HG03060 (cell line): ENCODE results near the gene DCBLD2.

Experiments used
- ATAC-seq: cut with Tn5 transposase; IDR thresholded peaks from one replicate; pipeline ENCODE4 v1.9.1; 2021; ENCODE audit warnings: low read depth, moderate number of reproducible peaks; ENCODE audit not compliant: unreplicated experiment

DCBLD2 gene

DNA sequence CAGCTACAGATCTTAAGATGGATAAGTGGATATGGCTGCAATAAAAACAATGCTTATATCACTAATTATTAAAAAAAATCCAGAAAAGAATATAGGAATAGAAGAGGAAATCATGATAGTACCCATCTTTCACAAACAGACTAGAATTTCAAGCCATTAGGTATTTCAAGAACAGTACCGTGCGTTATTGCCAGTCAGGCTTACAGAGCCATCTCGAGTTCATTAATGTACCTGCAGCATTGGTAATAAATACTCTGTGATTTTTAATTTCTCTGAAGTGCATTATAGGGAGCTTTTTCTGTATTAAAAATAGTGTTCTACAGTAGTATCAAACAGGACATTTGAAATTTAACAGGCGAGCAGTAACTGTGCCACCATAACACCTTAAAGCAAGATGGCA lies 102.7 kb downstream of the DCBLD2 start:
- no peak for ATAC-seq

DNA sequence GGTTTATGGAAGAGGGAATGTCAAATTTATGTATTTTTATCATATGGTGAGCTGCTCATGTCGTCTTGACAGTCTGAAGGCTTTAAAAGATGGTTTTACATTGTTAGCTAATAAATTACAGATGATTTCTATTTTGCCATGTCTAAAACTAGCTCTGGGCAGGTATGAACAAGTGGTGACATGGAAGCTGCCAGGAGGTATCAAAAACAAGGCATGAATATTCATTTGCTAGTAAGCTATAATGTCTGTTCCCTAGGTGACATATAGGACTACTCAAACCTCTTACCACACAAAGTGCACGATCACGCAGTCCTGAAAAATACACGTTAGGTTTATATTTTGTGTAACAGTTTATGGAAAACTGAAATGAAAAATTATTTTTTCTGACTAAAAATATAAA lies 103.6 kb downstream of the DCBLD2 start:
- no peak for ATAC-seq

DNA sequence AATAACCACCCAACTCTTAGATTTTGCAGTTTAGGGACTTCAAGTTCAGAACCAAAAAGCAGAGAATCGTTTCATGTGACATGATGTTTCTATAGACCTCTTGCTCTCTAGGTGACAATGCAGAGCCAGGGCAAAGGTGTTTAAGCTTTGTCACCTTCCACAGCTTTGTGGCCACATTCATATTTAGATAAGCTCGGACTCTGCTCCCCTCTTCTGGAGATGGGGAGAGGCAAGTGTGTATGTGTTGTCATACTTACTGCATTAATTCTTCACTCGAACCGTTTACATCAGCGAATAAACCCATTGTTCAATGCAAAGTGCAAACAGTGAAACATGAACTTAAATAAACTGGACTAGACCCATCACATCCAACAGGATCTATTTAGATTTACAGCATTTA lies 105.2 kb downstream of the DCBLD2 start:
- ATAC-seq = no peak

DNA sequence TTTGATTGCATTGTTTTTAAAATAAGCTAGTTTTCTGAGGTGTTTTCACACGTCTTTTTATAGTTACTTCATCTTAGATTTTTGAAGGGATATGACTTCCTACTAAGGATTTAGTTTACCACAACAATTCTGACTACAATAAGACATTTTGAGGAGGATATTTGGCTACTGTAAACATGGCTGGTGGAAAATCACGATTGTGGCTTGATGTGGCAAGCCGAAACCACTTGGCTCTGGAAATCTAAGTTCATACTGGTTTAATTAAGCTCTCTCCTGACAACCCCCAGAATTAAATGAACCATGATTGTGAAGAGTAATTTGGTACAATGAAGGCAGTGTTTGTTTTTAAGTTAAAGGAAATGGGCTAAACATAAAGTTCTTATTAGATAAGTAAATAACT lies 107.5 kb downstream of the DCBLD2 start:
- ATAC-seq = no peak

DNA sequence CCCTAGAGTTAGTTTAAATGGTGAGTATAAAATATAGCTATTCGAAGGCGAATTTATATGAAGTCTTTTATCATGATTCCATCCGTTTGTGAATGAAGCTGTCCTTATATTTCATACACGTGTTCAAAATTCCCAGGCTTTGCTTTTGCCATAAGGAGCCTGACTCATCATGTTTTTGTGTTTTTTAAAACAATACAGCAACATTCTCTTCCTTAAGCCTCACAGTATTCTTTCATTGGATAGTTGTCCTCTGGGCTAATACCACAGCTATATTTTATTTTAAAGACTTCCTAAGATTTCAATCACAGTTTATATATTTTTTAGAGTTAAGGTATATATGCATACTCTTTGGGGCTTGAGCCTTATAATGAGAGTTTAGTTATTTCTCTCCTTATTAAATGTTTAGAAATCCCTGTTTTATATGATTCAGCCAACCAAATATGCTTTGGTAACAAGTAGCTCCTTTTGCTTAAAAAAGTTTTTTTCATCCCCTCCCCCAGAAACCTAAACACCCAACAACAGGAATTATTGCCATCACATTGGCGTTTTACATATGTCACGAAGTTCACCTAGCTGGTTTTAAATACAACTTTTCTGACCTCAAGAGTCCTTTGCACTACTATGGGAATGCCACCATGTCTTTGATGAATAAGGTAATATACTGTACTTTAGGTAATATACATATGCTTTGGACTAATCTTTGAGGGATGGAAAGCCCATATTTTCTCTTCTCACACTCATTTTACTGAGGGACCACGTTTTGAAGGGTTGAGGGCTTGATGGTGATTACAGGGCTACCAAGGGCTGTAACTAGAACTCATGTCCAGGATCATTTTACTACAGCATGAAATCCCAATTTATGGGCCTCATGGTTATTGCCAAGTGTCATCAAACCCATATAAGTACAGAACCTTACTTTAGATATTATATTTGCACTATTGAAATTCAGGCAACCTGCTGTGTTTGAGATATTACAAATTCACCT lies 109.9 kb downstream of the DCBLD2 start:
- ATAC-seq = no peak

DNA sequence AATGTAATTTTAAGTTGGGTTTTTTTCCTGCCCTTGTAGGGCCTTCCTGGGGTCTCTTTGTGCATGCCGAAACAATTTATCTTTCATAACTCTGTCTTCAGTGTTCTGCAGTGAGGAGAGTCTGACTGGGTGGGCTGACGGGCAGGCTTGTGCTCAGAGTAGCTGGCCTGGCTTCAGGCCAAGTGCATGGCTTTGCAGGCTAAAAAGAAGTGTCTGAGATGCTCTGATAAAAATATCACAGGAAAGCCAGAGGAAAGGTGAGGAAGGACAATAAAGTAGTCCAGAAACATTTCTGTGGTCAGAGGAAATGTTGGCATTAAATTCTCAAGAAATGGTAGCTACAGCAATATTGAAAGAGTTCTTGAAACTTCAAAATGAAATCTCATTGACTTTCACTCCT lies 112.8 kb downstream of the DCBLD2 start:
- no peak for ATAC-seq

DNA sequence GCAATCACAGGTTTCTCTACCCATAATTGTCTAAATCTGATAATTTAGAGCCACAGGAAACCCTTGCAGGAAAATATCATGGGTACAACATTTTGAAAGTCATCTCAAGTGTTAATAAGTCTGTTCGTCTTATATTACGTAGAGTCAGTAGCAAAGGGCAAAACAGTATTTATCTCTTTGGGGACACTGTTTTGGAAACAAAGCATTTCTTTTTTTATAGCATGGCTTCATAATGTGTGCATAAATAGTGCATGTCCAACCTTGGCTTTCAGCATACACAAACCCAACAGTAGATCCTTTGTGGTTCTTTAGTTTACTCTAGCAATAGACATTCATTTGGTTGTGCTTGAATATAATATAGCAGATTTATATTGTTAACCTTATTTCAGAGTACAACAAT lies 114.3 kb downstream of the DCBLD2 start:
- ATAC-seq = no peak

DNA sequence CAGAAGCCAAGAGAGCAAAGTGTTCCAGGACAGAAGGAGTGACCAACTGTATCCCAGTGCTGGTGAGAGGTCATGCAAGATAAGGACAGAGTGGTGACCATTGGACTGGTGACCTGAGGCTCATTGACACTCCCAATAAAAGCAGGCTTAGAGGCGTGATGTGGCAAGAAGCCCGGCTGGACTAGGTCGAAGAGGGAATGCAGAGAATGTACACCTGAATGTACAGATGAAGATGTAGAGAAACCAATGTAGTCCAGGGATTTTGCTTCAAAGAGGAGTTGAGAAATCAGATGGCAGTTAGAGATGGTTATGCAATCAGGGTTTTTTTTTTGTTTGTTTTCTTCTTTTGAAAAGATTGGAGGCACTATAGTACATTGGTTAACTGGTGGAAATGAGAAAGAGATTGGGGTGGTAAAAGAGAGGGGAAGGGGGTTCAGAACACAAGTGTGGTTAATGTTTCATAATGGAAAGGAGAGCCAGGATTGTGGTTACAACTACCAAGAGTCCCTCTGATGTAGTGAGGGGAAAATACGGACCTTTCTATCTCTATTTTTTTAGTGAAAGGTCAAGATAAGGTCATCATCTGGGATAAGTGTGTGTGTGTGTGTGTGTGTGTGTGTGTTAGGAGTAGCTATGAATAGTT lies 115.0 kb downstream of the DCBLD2 start:
- ATAC-seq = no peak

DNA sequence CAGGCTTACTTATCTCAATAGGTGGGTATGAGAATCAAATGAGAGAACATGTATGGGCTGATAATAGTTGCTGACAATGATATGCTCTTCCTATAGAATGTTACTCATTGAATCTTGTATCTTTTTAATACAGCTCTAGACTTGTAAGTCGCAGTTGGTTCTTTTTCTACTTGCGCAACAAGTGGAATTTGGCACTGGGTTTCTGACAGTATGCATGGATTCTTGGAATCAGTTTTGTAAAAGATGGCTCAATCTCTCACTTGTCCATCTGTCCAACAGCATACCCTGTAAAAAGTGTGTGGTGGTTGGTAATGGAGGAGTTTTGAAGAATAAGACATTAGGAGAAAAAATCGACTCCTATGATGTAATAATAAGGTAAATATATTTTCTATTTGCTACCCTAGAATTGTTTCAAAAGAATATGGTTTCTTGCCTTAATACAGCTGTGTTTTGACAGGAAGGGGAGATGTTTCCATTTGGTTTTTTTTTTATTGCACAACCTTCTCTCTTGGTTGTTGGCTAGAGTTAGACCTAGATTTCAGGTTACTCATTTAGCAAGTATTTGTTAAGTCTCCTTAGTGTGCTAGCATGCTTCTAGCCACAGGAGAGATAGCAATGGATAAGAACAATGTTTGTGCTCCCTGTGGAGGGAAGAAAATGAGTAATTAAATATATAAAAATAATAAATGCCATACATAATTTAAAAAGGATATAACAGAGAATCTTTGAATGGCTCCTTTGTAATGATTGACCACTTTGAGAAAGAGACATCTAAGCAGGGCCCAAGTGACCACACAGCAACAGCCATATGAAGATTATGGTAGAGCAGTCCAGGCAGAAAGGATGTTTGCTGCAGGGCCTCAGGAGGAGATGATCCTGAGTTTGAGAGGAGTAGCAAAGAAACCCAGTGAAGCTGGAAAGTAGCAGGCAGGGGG lies 116.6 kb downstream of the DCBLD2 start:
- ATAC-seq = no peak

DNA sequence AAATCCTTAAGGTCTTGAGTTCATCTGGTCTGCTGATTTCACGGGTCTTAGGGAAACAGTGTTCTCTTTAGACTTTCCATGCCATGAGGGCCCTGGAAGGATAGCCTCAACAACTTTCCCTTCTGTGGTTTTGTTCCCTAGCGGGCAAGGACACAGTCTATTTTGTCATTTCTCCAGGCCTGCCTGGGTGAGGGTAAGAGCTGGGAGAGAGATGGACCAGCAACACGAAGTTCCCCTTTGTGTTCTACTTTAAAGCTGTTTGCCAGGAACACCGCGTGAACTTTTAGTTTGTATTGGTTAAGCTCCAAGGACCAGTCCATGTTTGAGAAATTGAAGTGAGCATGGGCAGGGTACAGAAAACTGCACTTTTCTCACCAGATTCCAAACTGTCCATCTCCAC lies 117.5 kb downstream of the DCBLD2 start:
- no peak for ATAC-seq

DNA sequence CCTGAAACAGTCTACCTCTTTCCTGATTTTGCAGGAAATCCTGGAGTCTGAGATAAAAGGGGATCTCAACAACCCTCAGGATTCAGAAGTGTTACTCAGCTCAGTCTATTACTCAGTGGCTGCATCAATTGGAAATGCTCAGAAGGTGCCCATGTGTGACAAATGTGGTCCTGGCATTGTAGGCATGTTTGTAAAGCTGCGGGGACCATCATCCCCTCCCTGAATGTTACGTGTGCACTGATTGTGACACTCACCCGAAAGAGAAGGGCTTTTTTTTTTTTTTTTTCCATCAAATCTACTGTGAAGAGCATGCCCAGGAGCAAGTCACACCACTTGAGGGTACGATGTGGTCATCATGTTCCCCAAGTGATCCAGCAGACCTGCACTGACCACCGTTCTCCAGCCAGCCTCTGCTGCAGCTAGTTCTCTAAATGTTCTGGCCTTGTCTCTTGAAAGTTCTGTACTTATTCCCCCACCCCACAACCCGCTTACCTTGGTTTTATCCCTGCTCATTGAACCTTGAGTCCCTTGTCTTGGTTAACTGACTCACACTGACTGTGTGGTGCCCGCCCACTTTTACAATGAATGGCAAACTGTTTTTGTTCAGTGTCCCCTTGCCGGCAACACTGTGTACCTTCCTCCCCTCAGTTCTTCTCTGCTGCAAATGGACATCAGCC lies 118.5 kb downstream of the DCBLD2 start:
- ATAC-seq = peak; percentile 50

DNA sequence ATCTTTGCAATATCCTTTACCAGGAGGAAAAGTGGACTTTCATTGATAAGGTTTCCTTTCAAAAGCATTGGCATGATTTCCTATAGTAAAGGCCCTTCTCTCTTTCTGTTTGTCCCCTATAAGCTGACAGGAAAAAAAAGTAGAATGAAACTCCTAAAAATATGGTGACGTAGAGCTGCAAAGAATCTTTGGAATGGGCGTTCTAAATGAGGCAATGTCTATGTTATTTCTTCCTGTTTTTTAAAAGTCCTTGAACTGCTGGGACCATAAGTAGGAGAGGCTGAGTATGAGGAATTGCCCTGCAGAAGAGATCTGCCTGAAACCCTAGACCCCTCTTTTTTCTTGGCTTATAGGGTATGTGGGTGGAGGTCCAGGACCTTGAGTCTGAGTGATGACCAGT lies 121.2 kb downstream of the DCBLD2 start:
- ATAC-seq = no peak

DNA sequence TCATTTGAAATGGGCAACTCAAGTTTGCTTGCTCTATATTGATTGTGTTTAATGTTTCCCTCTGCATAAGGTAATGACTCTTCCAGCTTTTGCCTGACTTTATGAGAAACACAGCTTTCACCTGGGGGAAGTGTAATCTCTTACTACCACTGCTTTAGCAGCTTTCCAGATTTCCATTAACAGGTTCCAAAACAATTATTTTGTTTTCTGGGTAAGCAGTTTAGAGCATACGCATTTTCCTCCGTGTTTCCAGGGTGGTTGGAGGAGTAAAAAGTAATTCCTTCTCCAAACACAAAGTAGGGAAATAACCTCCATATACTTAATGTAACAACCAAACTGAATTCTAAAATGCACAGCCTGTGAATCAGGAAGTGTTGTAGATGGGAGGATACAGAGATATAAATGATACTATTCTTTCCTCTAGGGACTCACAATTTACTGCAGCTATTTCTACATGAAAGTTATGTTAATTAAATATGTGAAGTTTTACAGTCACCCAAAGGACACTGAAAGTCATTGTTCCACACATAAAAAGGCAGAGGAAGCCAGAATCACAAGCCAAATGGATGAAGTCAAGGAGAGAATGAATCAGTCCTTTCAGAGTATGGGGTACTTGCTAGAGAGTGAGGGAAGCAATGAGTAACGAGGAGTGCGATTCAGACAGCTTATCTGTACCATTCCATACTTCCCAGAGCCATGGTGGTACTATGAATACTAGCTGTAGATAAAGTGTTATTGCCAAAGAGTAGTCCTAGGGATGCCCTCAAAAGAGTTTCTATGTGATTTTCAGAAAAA lies 121.8 kb downstream of the DCBLD2 start:
- ATAC-seq = no peak

DNA sequence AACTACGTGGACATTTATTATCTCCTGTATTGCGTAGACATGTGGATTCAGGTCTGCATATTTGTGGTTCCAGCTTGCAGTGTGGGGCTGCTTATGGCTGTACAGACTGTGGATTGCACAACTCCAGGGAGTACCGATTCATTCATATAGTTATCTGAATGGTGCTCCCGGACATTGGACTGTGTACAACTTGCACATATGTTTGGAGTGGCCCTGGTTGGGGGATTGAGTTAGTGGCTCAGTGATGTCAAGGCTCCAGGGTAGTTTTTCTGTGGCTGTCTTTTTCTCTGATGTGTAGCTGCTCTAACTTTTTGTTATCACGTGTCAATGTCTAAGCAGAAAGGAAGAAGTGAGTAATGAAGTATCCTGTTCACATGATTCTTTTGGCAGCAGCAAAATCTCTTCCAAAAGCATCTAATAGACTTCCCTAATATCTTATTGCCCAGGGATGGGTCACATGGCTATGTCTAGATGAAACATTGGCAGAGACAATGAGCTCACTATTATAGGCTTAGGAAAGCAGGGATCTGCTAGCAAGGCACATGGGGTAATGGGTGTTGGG lies 122.6 kb downstream of the DCBLD2 start:
- no peak for ATAC-seq

DNA sequence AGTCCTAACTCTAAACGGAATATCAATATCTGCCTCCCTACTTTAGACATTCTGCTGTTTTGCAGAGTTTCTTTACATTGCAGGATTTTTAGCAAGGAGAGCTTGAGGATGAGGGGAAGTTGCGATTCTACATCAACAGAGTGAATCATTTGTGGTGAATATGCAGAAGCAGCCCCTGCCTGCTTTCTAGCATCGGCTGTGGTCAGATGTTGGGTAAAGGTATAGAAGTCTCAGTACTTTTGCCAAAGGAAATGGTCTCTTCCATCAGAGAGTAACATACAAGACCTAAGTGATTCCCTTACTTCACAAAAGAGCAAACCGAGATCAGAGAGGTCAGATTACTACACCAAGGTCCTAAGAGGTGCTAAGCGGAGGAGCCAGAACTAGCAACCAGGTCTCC lies 123.1 kb downstream of the DCBLD2 start:
- ATAC-seq = no peak

DNA sequence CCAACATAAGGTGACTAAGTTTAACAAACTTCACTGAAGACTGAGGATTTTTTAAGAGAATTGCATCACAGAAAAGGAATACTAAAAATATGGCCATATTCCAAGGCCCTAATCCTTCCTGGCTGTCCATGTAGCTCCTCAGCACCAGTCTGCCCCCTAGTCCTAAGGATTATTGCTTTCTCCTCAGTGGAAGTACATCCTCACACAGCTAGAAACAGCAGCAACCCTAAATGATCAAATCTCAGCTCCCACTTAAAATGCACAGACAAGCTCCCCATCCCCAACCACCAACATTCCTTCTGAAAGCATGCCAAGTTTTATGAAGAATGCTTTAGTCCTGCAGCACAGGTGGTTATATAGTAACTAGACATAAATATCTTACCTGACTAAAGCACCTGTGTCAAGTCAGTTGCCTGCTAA lies 123.7 kb downstream of the DCBLD2 start:
- no peak for ATAC-seq

DNA sequence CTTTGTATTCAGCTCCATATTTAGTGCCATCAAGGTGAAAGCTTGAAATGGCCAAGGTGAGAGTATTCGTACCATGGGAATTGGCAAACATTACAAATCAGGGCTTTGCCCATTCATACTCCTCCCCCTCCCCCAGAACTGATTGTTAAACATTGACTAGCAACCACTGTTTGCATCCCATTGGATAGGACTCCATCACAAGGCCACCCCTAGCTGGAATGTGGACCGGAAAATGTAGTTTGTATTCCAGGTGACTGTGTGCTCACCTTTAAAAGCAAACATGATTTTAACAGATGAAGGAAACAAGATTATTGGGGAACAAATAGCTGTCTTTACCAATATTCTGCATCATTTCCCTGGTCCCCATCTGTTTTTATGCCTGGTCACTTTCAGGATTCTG lies 124.2 kb downstream of the DCBLD2 start:
- no peak for ATAC-seq

DNA sequence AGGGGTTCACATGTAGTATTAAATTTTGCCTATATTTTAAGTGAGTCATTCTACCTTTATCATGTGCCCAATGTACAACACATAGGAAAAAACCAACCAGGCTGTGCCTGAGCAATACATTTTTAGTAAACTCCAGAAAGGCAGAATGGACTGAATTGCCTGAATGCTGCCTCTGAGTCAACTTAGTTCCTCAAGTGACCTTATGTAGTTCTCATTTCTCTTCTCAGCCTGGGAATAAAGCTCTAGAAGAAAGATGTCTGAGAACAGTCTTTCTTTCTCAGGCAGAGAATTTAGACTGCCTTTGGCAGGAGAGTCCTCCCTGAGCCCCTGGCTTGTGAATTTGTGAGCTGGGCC lies 125.4 kb downstream of the DCBLD2 start:
- no peak for ATAC-seq

DNA sequence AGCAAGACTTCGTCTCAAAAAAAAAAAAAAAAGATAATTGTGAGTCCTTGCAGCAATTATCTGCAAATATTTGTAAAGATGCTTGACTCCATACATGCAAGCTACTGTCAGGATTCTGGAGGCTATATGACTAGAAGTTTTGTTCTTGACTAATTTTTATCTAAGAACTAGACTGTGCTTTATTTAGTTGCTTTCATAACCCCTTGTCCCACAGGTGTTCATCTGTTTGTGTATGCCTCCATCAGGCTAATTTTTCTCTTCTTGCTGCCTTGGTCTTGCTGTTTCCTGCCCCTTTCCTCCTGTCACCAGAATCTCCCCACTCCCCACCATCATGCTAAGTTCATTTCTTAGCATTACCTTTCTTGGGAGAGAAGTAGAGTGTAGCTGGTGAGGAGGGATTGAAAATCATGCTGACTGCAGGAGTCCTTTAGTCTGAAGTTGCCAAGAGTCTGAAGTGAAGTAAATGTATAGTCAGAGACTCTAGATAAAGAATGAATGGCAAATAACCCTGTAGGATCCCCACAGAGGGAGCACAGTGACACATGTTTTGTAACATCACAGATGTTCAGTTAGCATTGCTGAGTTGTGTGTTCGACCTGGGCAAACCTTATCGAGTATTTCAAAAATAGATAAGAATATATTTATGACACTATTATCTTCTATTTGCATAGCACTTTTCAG lies 125.9 kb downstream of the DCBLD2 start:
- ATAC-seq = no peak
